GM19372 (cell line): Measurements from ENCODE around the gene GNB4.
A peak's percentile ranks its signal among the peaks of the same experiment; 100 is the strongest.

ENCODE experiments used
- ATAC-seq: cut with Tn5 transposase; IDR thresholded peaks from one replicate; pipeline ENCODE4 v1.9.1; 2021; ENCODE audit warnings: mild to moderate bottlenecking, low read depth, moderate library complexity; ENCODE audit not compliant: unreplicated experiment

Gene GNB4

GRCh38 chr3:179438841-179439240 lies 12.4 kb downstream of the GNB4 start:
- ATAC-seq: peak; percentile 77

GRCh38 chr3:179436517-179436916 lies 14.8 kb downstream of the GNB4 start:
- ATAC-seq: no peak

GRCh38 chr3:179432451-179432850 lies 18.8 kb downstream of the GNB4 start:
- ATAC-seq: no peak

GRCh38 chr3:179432021-179432420 lies 19.2 kb downstream of the GNB4 start:
- peak; percentile 61 for ATAC-seq

- no peak for ATAC-seq
Measured at GRCh38 chr3:179430277-179430870, 20.9 kb downstream of the GNB4 start.

GRCh38 chr3:179428876-179429548 lies 22.3 kb downstream of the GNB4 start:
- ATAC-seq: no peak

GRCh38 chr3:179425075-179425474 lies 26.2 kb downstream of the GNB4 start:
- no peak for ATAC-seq

- no peak for ATAC-seq
Measured at GRCh38 chr3:179421500-179421899, 29.8 kb downstream of the GNB4 start.

GRCh38 chr3:179418610-179419009 lies 32.7 kb downstream of the GNB4 start:
- no peak for ATAC-seq

GRCh38 chr3:179416681-179417080 lies 34.6 kb downstream of the GNB4 start:
- no peak for ATAC-seq

- no peak for ATAC-seq
Measured at GRCh38 chr3:179415377-179415776, 35.9 kb downstream of the GNB4 start.

GRCh38 chr3:179414804-179415203 lies 36.5 kb downstream of the GNB4 start:
- no peak for ATAC-seq

GRCh38 chr3:179410999-179411398 lies 40.3 kb downstream of the GNB4 start:
- no peak for ATAC-seq

- ATAC-seq: no peak
Measured at GRCh38 chr3:179410331-179410730, 40.9 kb downstream of the GNB4 start.

- ATAC-seq: no peak
Measured at GRCh38 chr3:179404307-179404706, 47.0 kb downstream of the GNB4 start.

GRCh38 chr3:179402963-179403362 lies 48.3 kb downstream of the GNB4 start:
- ATAC-seq: no peak

- no peak for ATAC-seq
Measured at GRCh38 chr3:179401561-179401960, 49.7 kb downstream of the GNB4 start.

- ATAC-seq: no peak
Measured at GRCh38 chr3:179398574-179399231, 52.6 kb downstream of the GNB4 start.

- ATAC-seq: no peak
Measured at GRCh38 chr3:179391906-179392305, 59.4 kb downstream of the GNB4 start.

- no peak for ATAC-seq
Measured at GRCh38 chr3:179376474-179376873, 74.8 kb downstream of the GNB4 start.

- ATAC-seq: no peak
Measured at GRCh38 chr3:179375091-179375999, 75.9 kb downstream of the GNB4 start.
